SU-DHL-6 (cell line): ENCODE data around the gene ENO1.

Experiments
- EZH2phosphoT487 ChIP-seq: fragments of 200-600 bp; sonication (generic), shearing (Covaris generic); conservative IDR thresholded peaks from 2 replicates; pipeline ENCODE4 v1.6.1; 2018; ENCODE audit warnings: mild to moderate bottlenecking, antibody characterized with exemption, low read length, moderate library complexity, mixed read lengths
- TF ChIP-seq, protein P1 (sequence below): fragments of 200-600 bp; sonication (generic); IDR thresholded peaks from one replicate; pipeline ENCODE4 v1.5.1; 2017; ENCODE audit warnings: antibody characterized with exemption, mild to moderate bottlenecking, low read length, moderate library complexity; ENCODE audit not compliant: insufficient read depth, poor library complexity, severe bottlenecking

DNA sequence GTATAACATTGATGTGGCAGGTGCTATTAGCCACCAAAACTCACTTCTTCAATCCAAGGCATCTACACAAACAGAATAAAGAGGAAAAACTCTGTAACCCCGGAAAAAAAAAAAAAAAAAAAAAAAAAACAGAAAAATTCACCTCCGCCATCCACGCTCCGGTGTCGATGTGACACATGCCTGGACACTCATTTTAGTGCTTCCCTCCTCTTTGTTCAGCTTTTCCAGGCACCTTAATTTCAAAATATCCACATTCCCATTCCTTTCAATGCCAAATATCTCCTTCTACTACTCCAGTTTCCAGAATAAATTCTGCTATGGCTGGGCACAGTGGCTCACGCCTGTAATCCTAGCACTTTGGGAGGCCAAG is 55.2 kb downstream of the ENO1 start:
- TF ChIP-seq, protein P1, sequence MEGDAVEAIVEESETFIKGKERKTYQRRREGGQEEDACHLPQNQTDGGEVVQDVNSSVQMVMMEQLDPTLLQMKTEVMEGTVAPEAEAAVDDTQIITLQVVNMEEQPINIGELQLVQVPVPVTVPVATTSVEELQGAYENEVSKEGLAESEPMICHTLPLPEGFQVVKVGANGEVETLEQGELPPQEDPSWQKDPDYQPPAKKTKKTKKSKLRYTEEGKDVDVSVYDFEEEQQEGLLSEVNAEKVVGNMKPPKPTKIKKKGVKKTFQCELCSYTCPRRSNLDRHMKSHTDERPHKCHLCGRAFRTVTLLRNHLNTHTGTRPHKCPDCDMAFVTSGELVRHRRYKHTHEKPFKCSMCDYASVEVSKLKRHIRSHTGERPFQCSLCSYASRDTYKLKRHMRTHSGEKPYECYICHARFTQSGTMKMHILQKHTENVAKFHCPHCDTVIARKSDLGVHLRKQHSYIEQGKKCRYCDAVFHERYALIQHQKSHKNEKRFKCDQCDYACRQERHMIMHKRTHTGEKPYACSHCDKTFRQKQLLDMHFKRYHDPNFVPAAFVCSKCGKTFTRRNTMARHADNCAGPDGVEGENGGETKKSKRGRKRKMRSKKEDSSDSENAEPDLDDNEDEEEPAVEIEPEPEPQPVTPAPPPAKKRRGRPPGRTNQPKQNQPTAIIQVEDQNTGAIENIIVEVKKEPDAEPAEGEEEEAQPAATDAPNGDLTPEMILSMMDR = no peak
- TF ChIP-seq EZH2phosphoT487 = no peak
